Measurements from ENCODE around the gene TENT4A.

TENT4A gene

GRCh38 chr5:6804766-6805501 lies 91.7 kb downstream of the TENT4A start:
- TF ChIP-seq CTCF (IDR thresholded peaks at IDR 0.05; ENCODE audit: borderline replicate concordance, control extremely low read depth, extremely low read depth, insufficient read depth, missing control alignments) = no peak
- DNase-seq (ENCODE audit: low spot score) = no peak

GRCh38 chr5:6805841-6806240 lies 92.6 kb downstream of the TENT4A start:
- in situ Hi-C loops (cut with MboI; ENCODE audit: low sequenced_read_pairs, unreplicated experiment) = no loop called here

More at GRCh38 chr5:6804766-6805501, 91.7 kb downstream of the TENT4A start:
- in situ Hi-C loops (cut with MboI; ENCODE audit: low sequenced_read_pairs, unreplicated experiment) = no loop called here

More at GRCh38 chr5:6805841-6806240, 92.6 kb downstream of the TENT4A start:
- no peak for DNase-seq (ENCODE audit: low spot score)
- no peak for TF ChIP-seq CTCF (IDR thresholded peaks at IDR 0.05; ENCODE audit: borderline replicate concordance, control extremely low read depth, extremely low read depth, insufficient read depth, missing control alignments)

All from GM13976 (cell line).